Neuron (in vitro differentiated cells): ENCODE data around the gene SLBP.

Experiments used
- H2AFZ ChIP-seq: one replicate; pipeline ENCODE4 v1.6.1; 2013; ENCODE audit warnings: low read depth, mild to moderate bottlenecking, inconsistent platforms, low read length, moderate library complexity
- H3K27me3 ChIP-seq: one replicate; pipeline ENCODE4 v1.6.1; 2013; ENCODE audit warnings: low read length; ENCODE audit not compliant: insufficient read depth
- H3K36me3 ChIP-seq: one replicate; pipeline ENCODE4 v1.6.1; 2013; ENCODE audit warnings: low read length; ENCODE audit not compliant: insufficient read depth
- H3K4me1 ChIP-seq: one replicate; pipeline ENCODE4 v1.6.1; 2013; ENCODE audit warnings: low read length; ENCODE audit not compliant: insufficient read depth
- H3K4me3 ChIP-seq: 2 replicates; pipeline ENCODE4 v1.5.1; 2013; ENCODE audit warnings: mild to moderate bottlenecking, low read length, moderate library complexity
- H3K9me3 ChIP-seq: one replicate; pipeline ENCODE4 v1.6.1; 2013; ENCODE audit warnings: low read length

The SLBP gene

GRCh38 chr4:1653776-1654175, 58.3 kb downstream of the SLBP start:
- Histone ChIP-seq H3K9me3 (peaks cover 1% of the 10 kb centered on the region), H3K27me3 (no peaks in the 10 kb centered on the region), H3K4me3 (no peak overlapping the region), H3K36me3 (no peaks in the 10 kb centered on the region), H2AFZ (no peak overlapping the region), H3K4me1 (no peaks in the 10 kb centered on the region)

DNA sequence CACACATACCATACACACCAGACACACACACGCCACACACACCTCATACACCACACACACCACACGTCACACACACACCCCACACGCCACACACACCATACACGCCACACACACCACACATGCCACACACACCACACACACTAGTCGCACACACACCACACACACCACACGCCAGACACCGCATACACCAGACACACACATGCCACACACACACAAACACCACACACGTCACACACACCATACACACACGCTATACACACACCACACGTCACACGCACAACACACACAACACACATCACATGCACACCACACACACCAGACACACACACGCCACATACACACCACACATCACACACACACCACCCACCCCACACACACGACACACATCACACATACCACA, 60.0 kb downstream of the SLBP start:
- no peaks in the 10 kb centered on the region for H3K27me3 ChIP-seq
- no peaks in the 10 kb centered on the region for H3K4me1 ChIP-seq
- no peaks in the 10 kb centered on the region for H3K36me3 ChIP-seq
- no peak overlapping the region for H3K4me3 ChIP-seq
- H3K9me3 ChIP-seq, result peaks cover 1% of the 10 kb centered on the region
- no peak overlapping the region for H2AFZ ChIP-seq

DNA sequence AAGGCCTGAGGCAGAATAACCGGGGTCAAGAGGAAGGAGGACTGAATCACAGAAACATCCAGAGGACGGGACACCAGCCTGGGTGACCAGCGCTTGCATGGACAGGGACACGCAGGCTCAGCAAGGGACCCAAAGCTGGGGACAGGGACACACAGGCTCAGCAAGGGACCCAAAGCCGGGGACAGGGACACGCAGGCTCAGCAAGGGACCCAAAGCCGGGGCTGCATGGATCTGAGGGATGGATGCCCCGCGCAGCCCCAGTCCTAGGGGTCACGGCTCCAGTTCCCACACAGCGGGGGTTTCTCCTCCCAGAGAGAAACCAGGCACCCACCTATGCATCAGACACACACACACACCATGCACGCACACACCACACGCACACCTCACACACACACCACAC, 60.5 kb downstream of the SLBP start:
- H3K4me3 ChIP-seq, result no peak overlapping the region
- H2AFZ ChIP-seq, result no peak overlapping the region
- no peaks in the 10 kb centered on the region for H3K36me3 ChIP-seq
- no peaks in the 10 kb centered on the region for H3K9me3 ChIP-seq
- no peaks in the 10 kb centered on the region for H3K4me1 ChIP-seq
- H3K27me3 ChIP-seq, result no peaks in the 10 kb centered on the region

DNA sequence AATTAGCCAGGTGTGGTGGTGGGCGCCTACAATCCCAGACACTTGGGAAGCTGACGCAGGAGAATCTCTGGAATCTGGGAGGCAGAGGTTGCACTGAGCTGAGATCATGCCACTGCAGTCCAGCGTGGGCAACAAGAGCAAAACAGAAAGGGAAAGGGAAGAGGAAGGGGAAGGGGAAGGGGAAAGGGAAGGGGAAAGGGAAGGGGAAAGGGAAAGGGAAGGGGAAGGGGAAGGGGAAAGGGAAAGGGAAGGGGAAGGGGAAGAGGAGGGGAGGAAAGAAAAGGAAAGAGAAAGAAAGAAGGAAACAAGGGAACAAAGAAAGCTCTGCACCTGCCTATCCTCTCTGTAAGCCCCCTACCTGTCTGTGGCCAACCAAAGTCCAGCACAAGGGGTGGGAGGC, 63.2 kb downstream of the SLBP start:
- Histone ChIP-seq H3K36me3 (no peaks in the 10 kb centered on the region), H3K27me3 (no peaks in the 10 kb centered on the region), H3K4me1 (peaks cover 8% of the 10 kb centered on the region), H3K4me3 (no peak overlapping the region), H3K9me3 (no peaks in the 10 kb centered on the region), H2AFZ (no peak overlapping the region)

DNA sequence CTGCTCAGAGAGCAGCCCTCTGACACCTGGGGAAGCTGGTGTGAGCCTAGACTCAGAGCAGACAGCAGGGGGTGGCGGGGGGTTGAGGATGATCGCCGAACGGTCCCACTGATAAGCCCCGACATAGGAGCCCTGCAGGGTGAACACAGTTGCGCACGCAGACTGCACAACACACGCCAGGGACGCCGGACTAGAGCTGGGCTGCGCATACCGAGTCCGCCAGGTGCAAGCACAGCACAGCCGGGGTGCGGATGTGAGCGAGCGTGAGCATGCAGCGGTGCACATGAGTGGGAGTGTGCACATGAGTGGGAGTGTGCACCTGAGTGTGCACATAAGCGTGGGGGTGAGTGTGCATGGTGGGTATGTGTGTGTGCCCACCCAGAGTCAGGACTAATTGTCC, 64.7 kb downstream of the SLBP start:
- Histone ChIP-seq H3K4me1 (peaks cover 8% of the 10 kb centered on the region), H3K27me3 (no peaks in the 10 kb centered on the region), H3K4me3 (no peak overlapping the region), H3K9me3 (no peaks in the 10 kb centered on the region), H3K36me3 (no peaks in the 10 kb centered on the region), H2AFZ (no peak overlapping the region)

- Histone ChIP-seq H3K4me3 (no peak overlapping the region), H3K27me3 (no peaks in the 10 kb centered on the region), H2AFZ (no peak overlapping the region), H3K4me1 (peaks cover 8% of the 10 kb centered on the region), H3K36me3 (no peaks in the 10 kb centered on the region), H3K9me3 (no peaks in the 10 kb centered on the region)
These were observed 65.4 kb downstream of the SLBP start for GRCh38 chr4:1646690-1647089.

DNA sequence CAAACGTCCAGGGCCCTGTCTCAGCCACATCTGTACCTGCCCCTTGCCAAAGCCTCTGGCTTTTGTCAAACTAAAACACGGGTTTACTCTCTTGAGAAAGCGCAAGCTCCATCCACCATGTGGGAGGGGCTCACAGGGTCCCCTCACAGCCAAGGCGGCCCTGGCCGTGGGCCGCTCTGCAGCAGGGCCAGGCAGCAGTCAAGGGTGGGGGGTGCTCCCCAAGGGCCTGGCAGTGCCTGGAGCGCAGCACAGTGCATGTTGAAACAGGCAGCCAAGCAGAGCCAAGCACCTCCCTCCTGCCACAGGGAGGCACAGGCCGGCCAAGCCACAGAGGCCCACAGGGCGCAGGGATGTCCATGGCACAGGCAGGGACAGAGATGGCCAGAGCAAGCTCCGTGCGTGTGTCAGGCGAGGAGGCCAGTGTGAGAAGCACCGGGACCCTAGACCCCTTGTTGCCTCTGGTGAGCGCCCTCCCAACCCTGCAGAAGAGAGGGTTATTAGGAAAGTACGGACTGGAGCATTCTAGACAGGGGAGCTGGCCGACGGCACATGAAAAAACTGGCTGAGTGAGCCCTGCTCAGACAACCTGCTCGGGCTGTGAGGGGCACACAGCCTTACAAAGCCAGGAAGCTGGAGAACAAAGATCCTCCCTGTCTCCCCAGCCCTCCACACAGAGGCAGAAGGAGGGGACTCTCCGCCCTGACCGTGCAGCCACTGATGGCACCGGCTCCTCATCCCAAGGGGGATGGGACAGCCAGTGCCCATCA, 67.0 kb downstream of the SLBP start:
- H2AFZ ChIP-seq, result peak overlapping the region; percentile 47
- H3K4me1 ChIP-seq, result peaks cover 11% of the 10 kb centered on the region
- H3K9me3 ChIP-seq, result no peaks in the 10 kb centered on the region
- H3K27me3 ChIP-seq, result no peaks in the 10 kb centered on the region
- H3K36me3 ChIP-seq, result no peaks in the 10 kb centered on the region
- H3K4me3 ChIP-seq, result peak overlapping the region; percentile 17

DNA sequence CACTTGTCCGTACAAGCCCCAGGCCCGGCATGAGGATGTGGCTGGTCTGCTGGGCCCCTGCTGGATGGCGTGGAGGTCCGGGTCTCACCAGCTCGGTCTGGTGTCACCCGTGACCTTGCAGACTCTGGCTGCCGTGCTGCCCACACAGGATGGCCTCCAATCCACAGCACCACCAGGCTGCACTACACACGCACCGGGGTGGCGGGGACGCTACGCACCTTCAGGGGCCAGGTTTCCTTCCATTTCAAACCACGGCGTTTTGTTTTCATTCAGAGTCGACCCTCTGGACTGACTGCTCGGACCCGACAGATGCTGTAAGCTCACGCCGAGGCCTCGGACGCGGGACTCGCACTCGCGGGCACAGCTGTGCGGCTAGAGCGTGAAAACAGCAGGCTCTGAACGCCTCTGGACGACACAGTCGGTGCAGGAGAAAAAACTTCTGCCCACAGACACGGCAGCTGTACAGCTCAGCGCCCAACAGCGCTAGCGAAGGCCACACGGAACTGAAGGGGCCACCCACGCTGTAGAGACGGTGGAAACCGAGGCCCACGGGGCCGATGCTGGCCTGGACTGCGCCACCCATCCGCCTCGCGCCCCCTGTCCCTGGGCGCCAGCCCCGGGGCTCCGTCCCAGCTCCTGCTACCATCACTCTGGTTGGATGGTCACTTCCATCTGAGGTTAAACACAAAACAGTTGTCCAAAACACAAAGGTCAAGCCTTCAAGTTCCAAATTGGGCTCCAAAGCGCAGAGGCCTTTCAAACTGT, 68.0 kb downstream of the SLBP start:
- H2AFZ ChIP-seq, result no peak overlapping the region
- H3K4me3 ChIP-seq, result no peak overlapping the region
- no peaks in the 10 kb centered on the region for H3K9me3 ChIP-seq
- H3K4me1 ChIP-seq, result peaks cover 11% of the 10 kb centered on the region
- H3K27me3 ChIP-seq, result no peaks in the 10 kb centered on the region
- no peaks in the 10 kb centered on the region for H3K36me3 ChIP-seq
